Parathyroid adenoma (tissue), 2 donors: ENCODE results near the gene PRXL2A.

Source experiments
- H2AFZ ChIP-seq: fragments of 300-600 bp; sonication (generic); one replicate; pipeline ENCODE4 v1.7.0; 2017; ENCODE audit warnings: antibody characterized with exemption, mild to moderate bottlenecking
- H3K27ac ChIP-seq: fragments of 300-600 bp; sonication (generic); one replicate; pipeline ENCODE4 v1.7.0; 2017
- H3K27me3 ChIP-seq: fragments of 300-600 bp; sonication (generic); one replicate; pipeline ENCODE4 v1.7.0; 2017; ENCODE audit warnings: low read length; ENCODE audit not compliant: control insufficient read depth, insufficient read depth
- H3K36me3 ChIP-seq: fragments of 300-600 bp; sonication (generic); one replicate; pipeline ENCODE4 v1.7.0; 2017; ENCODE audit warnings: low read length; ENCODE audit not compliant: control insufficient read depth, insufficient read depth
- H3K4me1 ChIP-seq: fragments of 300-600 bp; sonication (generic); one replicate; pipeline ENCODE4 v1.7.0; 2017; ENCODE audit warnings: control low read depth
- H3K4me2 ChIP-seq: fragments of 300-600 bp; sonication (generic); one replicate; pipeline ENCODE4 v1.7.0; 2017; ENCODE audit warnings: low read length
- H3K4me3 ChIP-seq: fragments of 300-600 bp; sonication (generic); one replicate; pipeline ENCODE4 v1.7.0; 2017; ENCODE audit warnings: low read depth, low read length
- H3K79me2 ChIP-seq: fragments of 300-600 bp; sonication (generic); one replicate; pipeline ENCODE4 v1.7.0; 2017; ENCODE audit warnings: control low read depth
- H3K9ac ChIP-seq: fragments of 300-600 bp; sonication (generic); one replicate; pipeline ENCODE4 v1.7.0; 2017; ENCODE audit warnings: mild to moderate bottlenecking
- H3K9me3 ChIP-seq: fragments of 300-600 bp; sonication (generic); one replicate; pipeline ENCODE4 v1.7.0; 2017; ENCODE audit warnings: low read length; ENCODE audit not compliant: control insufficient read depth
- CTCF ChIP-seq: fragments of 300-600 bp; sonication (generic); IDR thresholded peaks from one replicate; pipeline ENCODE4 v1.7.0; 2017; ENCODE audit warnings: antibody characterized with exemption, mild to moderate bottlenecking
- donor health status: primary hyperparathyroidism.

Gene PRXL2A

GRCh38 chr10:80464557-80465450 is 56.5 kb downstream of the PRXL2A start:
- Histone ChIP-seq H2AFZ (peak overlapping the region; percentile 56), H3K4me3 (no peak overlapping the region), H3K36me3 (no peaks in the 10 kb centered on the region), H3K4me1 (peaks cover 77% of the 10 kb centered on the region), H3K4me2 (peak overlapping the region; percentile 43), H3K27me3 (no peaks in the 10 kb centered on the region), H3K79me2 (peaks cover 60% of the 10 kb centered on the region), H3K9ac (no peak overlapping the region), H3K9me3 (no peaks in the 10 kb centered on the region), H3K27ac (peak overlapping the region; percentile 92)
- TF ChIP-seq CTCF: no peak

- Histone ChIP-seq H3K4me2 (peak overlapping the region; percentile 43), H3K27me3 (no peaks in the 10 kb centered on the region), H2AFZ (peak overlapping the region; percentile 56), H3K9ac (no peak overlapping the region), H3K4me3 (no peak overlapping the region), H3K36me3 (no peaks in the 10 kb centered on the region), H3K27ac (peak overlapping the region; percentile 92), H3K4me1 (peaks cover 71% of the 10 kb centered on the region), H3K79me2 (peaks cover 62% of the 10 kb centered on the region), H3K9me3 (no peaks in the 10 kb centered on the region)
- no peak for TF ChIP-seq CTCF
These were observed 57.1 kb downstream of the PRXL2A start for GRCh38 chr10:80465451-80465835.

- H3K79me2 ChIP-seq: peaks cover 68% of the 10 kb centered on the region
- peaks cover 67% of the 10 kb centered on the region for H3K4me1 ChIP-seq
- no peak for TF ChIP-seq CTCF
- H3K27me3 ChIP-seq: no peaks in the 10 kb centered on the region
- no peaks in the 10 kb centered on the region for H3K9me3 ChIP-seq
- H3K36me3 ChIP-seq: no peaks in the 10 kb centered on the region
- no peak overlapping the region for H3K9ac ChIP-seq
- H3K4me2 ChIP-seq: no peak overlapping the region
- no peak overlapping the region for H3K4me3 ChIP-seq
- peak overlapping the region; percentile 92 for H3K27ac ChIP-seq
- H2AFZ ChIP-seq: no peak overlapping the region
These were observed 57.7 kb downstream of the PRXL2A start for GRCh38 chr10:80465839-80466590.

GRCh38 chr10:80466724-80467326 is 58.5 kb downstream of the PRXL2A start:
- no peak for TF ChIP-seq CTCF
- no peak overlapping the region for H3K9ac ChIP-seq
- peak overlapping the region; percentile 22 for H3K4me2 ChIP-seq
- H3K4me1 ChIP-seq: peaks cover 65% of the 10 kb centered on the region
- H3K4me3 ChIP-seq: no peak overlapping the region
- peaks cover 71% of the 10 kb centered on the region for H3K79me2 ChIP-seq
- H3K27me3 ChIP-seq: no peaks in the 10 kb centered on the region
- no peaks in the 10 kb centered on the region for H3K9me3 ChIP-seq
- H3K36me3 ChIP-seq: no peaks in the 10 kb centered on the region
- H3K27ac ChIP-seq: peak overlapping the region; percentile 92
- no peak overlapping the region for H2AFZ ChIP-seq
